AG09309 (cell line): ENCODE results near the gene CLINT1.
A peak's percentile ranks its signal among the peaks of the same experiment; 100 is the strongest.

Experiments used
- DNase-seq: peaks from one replicate; pipeline ENCODE4 v3.0.0-alpha.2; 2010; ENCODE audit warnings: low read depth
- H3K4me3 ChIP-seq: 2 replicates; pipeline ENCODE4 v1.5.1; 2011; ENCODE audit warnings: mild to moderate bottlenecking, low read depth, low read length, moderate library complexity; ENCODE audit not compliant: control insufficient read depth
- TF ChIP-seq, protein P1 (sequence below): IDR thresholded peaks from 2 replicates; pipeline ENCODE4 v1.5.1; 2011; ENCODE audit warnings: mild to moderate bottlenecking, low read depth, low read length, inconsistent platforms; ENCODE audit not compliant: insufficient read depth, control insufficient read depth; ENCODE audit errors: missing control alignments

CLINT1 gene

DNA sequence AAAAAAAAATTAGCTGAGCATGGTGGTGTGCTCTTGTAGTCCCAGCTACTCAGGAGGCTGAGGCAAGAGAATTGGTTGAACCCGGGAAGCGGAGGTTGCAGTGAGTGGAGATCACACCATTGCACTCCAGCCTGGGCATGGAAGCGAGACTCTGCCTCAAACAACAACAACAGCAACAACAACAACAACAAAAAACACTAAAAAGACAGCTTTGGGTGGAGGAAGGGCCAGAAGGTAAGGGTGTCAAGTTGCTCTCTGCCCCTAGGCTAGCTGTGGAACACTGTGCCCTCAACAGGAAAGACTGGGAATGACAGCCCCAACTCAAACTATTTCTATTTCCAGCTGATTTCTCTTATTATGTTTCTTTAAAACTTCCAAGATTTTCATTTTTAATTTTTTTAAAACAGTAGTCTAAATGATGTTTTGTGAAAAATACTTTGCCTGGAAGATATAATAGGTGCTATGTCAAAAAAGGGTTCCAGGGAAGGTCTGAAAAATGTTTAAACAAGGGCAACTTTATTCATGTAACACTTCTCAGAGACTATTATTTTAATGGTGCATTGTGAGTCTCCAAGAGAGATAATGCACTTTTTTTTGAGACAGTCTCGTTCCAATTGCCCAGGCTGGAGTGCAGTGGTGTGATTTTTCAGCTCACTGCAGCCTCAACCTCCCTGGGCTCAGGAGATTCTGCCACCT lies 29.9 kb downstream of the CLINT1 start:
- no peak for DNase-seq
- H3K4me3 ChIP-seq, result no peak overlapping the region
- TF ChIP-seq, protein P1, sequence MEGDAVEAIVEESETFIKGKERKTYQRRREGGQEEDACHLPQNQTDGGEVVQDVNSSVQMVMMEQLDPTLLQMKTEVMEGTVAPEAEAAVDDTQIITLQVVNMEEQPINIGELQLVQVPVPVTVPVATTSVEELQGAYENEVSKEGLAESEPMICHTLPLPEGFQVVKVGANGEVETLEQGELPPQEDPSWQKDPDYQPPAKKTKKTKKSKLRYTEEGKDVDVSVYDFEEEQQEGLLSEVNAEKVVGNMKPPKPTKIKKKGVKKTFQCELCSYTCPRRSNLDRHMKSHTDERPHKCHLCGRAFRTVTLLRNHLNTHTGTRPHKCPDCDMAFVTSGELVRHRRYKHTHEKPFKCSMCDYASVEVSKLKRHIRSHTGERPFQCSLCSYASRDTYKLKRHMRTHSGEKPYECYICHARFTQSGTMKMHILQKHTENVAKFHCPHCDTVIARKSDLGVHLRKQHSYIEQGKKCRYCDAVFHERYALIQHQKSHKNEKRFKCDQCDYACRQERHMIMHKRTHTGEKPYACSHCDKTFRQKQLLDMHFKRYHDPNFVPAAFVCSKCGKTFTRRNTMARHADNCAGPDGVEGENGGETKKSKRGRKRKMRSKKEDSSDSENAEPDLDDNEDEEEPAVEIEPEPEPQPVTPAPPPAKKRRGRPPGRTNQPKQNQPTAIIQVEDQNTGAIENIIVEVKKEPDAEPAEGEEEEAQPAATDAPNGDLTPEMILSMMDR, result peak; percentile 31

DNA sequence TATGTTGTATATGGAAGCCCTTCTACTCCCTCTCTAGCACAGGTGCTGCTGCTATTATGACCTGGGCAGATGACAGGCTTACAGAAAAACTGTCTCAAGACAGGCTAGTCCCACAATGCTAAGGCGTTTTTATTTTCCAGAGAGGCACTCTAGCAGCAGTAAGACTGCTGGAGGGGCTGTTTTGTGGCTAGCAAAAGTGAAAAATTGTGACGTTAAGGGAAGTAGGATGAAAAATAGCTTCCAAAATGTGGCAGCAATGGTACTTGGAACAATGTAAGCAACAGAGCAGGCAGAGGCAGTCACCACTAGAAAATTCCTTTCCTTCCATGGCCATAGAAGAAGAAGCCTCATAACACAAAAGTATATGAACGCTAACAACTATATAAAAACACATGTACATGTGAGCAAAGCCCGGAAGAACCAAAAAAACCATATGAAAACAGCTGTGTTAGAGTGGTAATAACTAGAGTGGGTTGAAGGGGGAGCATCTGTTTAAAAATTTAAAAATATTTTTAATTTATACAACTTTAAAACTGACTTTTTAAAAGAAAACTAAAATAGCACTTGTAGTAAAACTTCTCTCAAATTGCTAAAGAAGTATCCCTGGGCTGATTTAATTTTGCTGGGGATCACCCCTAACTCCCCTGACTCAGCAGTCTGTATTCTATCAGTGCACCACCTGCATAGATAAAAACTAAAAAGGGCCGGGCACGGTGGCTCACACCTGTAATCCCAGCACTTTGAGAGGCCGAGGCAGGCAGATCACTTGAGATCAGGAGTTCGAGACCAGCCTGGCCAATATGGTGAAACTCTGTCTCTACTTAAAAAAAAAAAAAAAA lies 30.6 kb downstream of the CLINT1 start:
- TF ChIP-seq, protein P1, result no peak
- no peak for DNase-seq

DNA sequence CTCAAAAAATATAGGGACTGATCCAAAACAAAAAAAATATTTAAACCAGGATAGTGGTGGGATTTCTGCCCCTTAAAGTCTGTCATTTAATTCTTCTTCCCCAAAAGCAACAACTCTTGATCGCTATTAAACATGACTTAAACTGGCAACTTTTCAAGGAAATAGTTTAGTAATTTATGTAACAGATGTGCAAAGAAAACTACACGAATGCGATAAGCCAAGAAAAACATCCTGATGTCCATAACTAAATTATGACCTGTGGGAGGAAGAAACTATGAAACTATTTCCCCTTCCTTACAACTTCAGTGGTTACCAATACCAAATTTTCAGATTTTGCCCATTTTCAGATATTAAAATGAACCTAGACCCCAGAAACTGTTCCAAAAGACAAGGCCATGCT lies 31.5 kb downstream of the CLINT1 start:
- H3K4me3 ChIP-seq, result no peak overlapping the region
- TF ChIP-seq, protein P1, result no peak
- no peak for DNase-seq

More for the DNA sequence above, 30.6 kb downstream of the CLINT1 start:
- no peak overlapping the region for H3K4me3 ChIP-seq

- DNase-seq, result no peak
- TF ChIP-seq, protein P1, result no peak
- no peak overlapping the region for H3K4me3 ChIP-seq
Measured at GRCh38 chr5:157823655-157824054, 35.3 kb downstream of the CLINT1 start.

- H3K4me3 ChIP-seq, result no peak overlapping the region
- DNase-seq, result no peak
- TF ChIP-seq, protein P1, result no peak
Measured at GRCh38 chr5:157821822-157822622, 36.9 kb downstream of the CLINT1 start.

GRCh38 chr5:157821405-157821804 lies 37.5 kb downstream of the CLINT1 start:
- DNase-seq, result no peak
- H3K4me3 ChIP-seq, result no peak overlapping the region
- TF ChIP-seq, protein P1, result no peak
